H9 (cell line): ENCODE results near the gene RUVBL1. TPM values are rescaled to one million over a fixed set of nuclear protein-coding genes. Genes with fewer than 3 reads are reported as not detected.

Source experiments
- DNase-seq: peaks from one replicate; pipeline ENCODE4 v3.0.0-alpha.2; 2017
- H2AFZ ChIP-seq: one replicate; pipeline ENCODE4 v1.6.1; 2013; ENCODE audit warnings: mild to moderate bottlenecking, low read length, control low read depth, moderate library complexity
- H2AK5ac ChIP-seq: 2 replicates; pipeline ENCODE4 v1.6.1; 2013; ENCODE audit warnings: low read length, control low read depth, mixed read lengths; ENCODE audit not compliant: insufficient read length
- H2BK120ac ChIP-seq: one replicate; pipeline ENCODE4 v1.6.1; 2013; ENCODE audit warnings: low read depth, mild to moderate bottlenecking, low read length, control low read depth, inconsistent platforms; ENCODE audit not compliant: poor library complexity, severe bottlenecking
- H2BK12ac ChIP-seq: 2 replicates; pipeline ENCODE4 v1.6.1; 2013; ENCODE audit warnings: low read length, control low read depth, mixed read lengths, low read depth; ENCODE audit not compliant: insufficient read length
- H2BK15ac ChIP-seq: 2 replicates; pipeline ENCODE4 v1.6.1; 2013; ENCODE audit warnings: low read depth, low read length, control low read depth
- H2BK20ac ChIP-seq: one replicate; pipeline ENCODE4 v1.6.1; 2013; ENCODE audit warnings: low read depth, mild to moderate bottlenecking, low read length, control low read depth, inconsistent platforms; ENCODE audit not compliant: poor library complexity, severe bottlenecking
- H2BK5ac ChIP-seq: 2 replicates; pipeline ENCODE4 v1.6.1; 2013; ENCODE audit warnings: low read length, control low read depth, mixed read lengths; ENCODE audit not compliant: insufficient read length
- H3K14ac ChIP-seq: 2 replicates; pipeline ENCODE4 v1.6.1; 2013; ENCODE audit warnings: low read length, control low read depth; ENCODE audit not compliant: insufficient read depth
- H3K18ac ChIP-seq: 2 replicates; pipeline ENCODE4 v1.6.1; 2013; ENCODE audit warnings: low read depth, mild to moderate bottlenecking, mixed read lengths, low read length, control low read depth; ENCODE audit not compliant: insufficient read length
- H3K23ac ChIP-seq: 2 replicates; pipeline ENCODE4 v1.6.1; 2013; ENCODE audit warnings: low read length, control low read depth, mixed read lengths, low read depth; ENCODE audit not compliant: insufficient read length
- H3K23me2 ChIP-seq: 2 replicates; pipeline ENCODE4 v1.6.1; 2013; ENCODE audit warnings: low read depth, mild to moderate bottlenecking, mixed read lengths, low read length, control low read depth; ENCODE audit not compliant: insufficient read length, poor library complexity, severe bottlenecking
- H3K27ac ChIP-seq: 2 replicates; pipeline ENCODE4 v1.5.1; 2013; ENCODE audit warnings: low read length, control low read depth, mixed read lengths, low read depth; ENCODE audit not compliant: insufficient read length
- H3K27me3 ChIP-seq: 2 replicates; pipeline ENCODE4 v1.6.1; 2013; ENCODE audit warnings: low read length, control low read depth, inconsistent platforms; ENCODE audit not compliant: insufficient read depth
- H3K4ac ChIP-seq: 2 replicates; pipeline ENCODE4 v1.6.1; 2013; ENCODE audit warnings: low read depth, mild to moderate bottlenecking, control low read depth, inconsistent platforms, low read length, moderate library complexity
- H3K4me1 ChIP-seq: 2 replicates; pipeline ENCODE4 v1.6.1; 2013; ENCODE audit warnings: low read length, control low read depth, inconsistent platforms; ENCODE audit not compliant: insufficient read depth
- H3K4me2 ChIP-seq: 2 replicates; pipeline ENCODE4 v1.6.1; 2013; ENCODE audit warnings: low read length, control low read depth, mixed read lengths; ENCODE audit not compliant: insufficient read length, insufficient read depth
- H3K56ac ChIP-seq: 2 replicates; pipeline ENCODE4 v1.6.1; 2013; ENCODE audit warnings: low read depth, mild to moderate bottlenecking, mixed read lengths, low read length, control low read depth; ENCODE audit not compliant: insufficient read length
- H3K79me1 ChIP-seq: 2 replicates; pipeline ENCODE4 v1.6.1; 2013; ENCODE audit warnings: low read depth, mild to moderate bottlenecking, moderate library complexity, low read length, control low read depth, inconsistent platforms; ENCODE audit not compliant: insufficient read depth, poor library complexity, severe bottlenecking
- H3K79me2 ChIP-seq: 2 replicates; pipeline ENCODE4 v1.6.1; 2013; ENCODE audit warnings: low read length, control low read depth, inconsistent platforms; ENCODE audit not compliant: insufficient read depth
- H3K9ac ChIP-seq: 2 replicates; pipeline ENCODE4 v1.6.1; 2013; ENCODE audit warnings: low read length, control low read depth, mixed read lengths; ENCODE audit not compliant: insufficient read length; ENCODE audit errors: extremely low read depth
- H3K9me3 ChIP-seq: one replicate; pipeline ENCODE4 v1.6.1; 2013; ENCODE audit warnings: low read depth, low read length, inconsistent platforms; ENCODE audit not compliant: control insufficient read depth
- H3T11ph ChIP-seq: one replicate; pipeline ENCODE4 v1.6.1; 2013; ENCODE audit warnings: mild to moderate bottlenecking, low read length, control low read depth, inconsistent platforms
- H4K20me1 ChIP-seq: one replicate; pipeline ENCODE4 v1.6.1; 2013; ENCODE audit not compliant: control insufficient read depth, insufficient read length, insufficient read depth
- H4K5ac ChIP-seq: 2 replicates; pipeline ENCODE4 v1.6.1; 2013; ENCODE audit warnings: low read depth, mild to moderate bottlenecking, mixed read lengths, low read length, control low read depth; ENCODE audit not compliant: insufficient read length
- H4K8ac ChIP-seq: replicated peaks from 2 replicates; pipeline ENCODE4 v1.6.1; 2013; ENCODE audit warnings: low read length, control low read depth, mixed read lengths, low read depth; ENCODE audit not compliant: insufficient read length
- H4K91ac ChIP-seq: 2 replicates; pipeline ENCODE4 v1.6.1; 2013; ENCODE audit warnings: low read depth, mild to moderate bottlenecking, moderate library complexity, mixed read lengths, low read length, control low read depth; ENCODE audit not compliant: insufficient read length
- H3K27ac Mint-ChIP-seq, 3 experiments: 2 replicates in 2 of 3; 3 replicates in 1 of 3; pipeline ENCODE4 v1.8.0; 2020 to 2021; ENCODE audit warnings: mixed read lengths in 3 of 3, mild to moderate bottlenecking in 1 of 3, moderate library complexity in 1 of 3
- H3K27me3 Mint-ChIP-seq: 2 replicates; pipeline ENCODE4 v1.8.0; 2021; ENCODE audit warnings: low read depth, mild to moderate bottlenecking, moderate library complexity, mixed read lengths
- H3K36me3 Mint-ChIP-seq, 3 experiments: 2 replicates in 2 of 3; 3 replicates in 1 of 3; pipeline ENCODE4 v1.8.0; 2020 to 2021; ENCODE audit warnings: low read depth in 3 of 3, mixed read lengths in 3 of 3; ENCODE audit not compliant: insufficient read depth in 1 of 3
- H3K4me1 Mint-ChIP-seq, 2 experiments: 2 replicates each; pipeline ENCODE4 v1.8.0; 2020; ENCODE audit warnings: mixed read lengths in 2 of 2
- H3K4me3 Mint-ChIP-seq, 2 experiments: 2 replicates in 1 of 2; 3 replicates in 1 of 2; pipeline ENCODE4 v1.8.0; 2020 to 2021; ENCODE audit warnings: mild to moderate bottlenecking in 2 of 2, mixed read lengths in 2 of 2, moderate library complexity in 1 of 2
- H3K9me3 Mint-ChIP-seq, 2 experiments: 2 replicates in 1 of 2; 3 replicates in 1 of 2; pipeline ENCODE4 v1.8.0; 2020; ENCODE audit warnings: mild to moderate bottlenecking in 2 of 2, mixed read lengths in 2 of 2, moderate library complexity in 1 of 2
- WGBS: extraction: QIAGEN DNeasy Blood & Tissue Kit; methylation state at CpG from one replicate; pipeline ENCODE4 v1.1.7; 2013; ENCODE audit warnings: missing lambda C conversion rate, low lambda C conversion rate, mixed read lengths; ENCODE audit not compliant: insufficient read length; ENCODE audit errors: extremely low coverage; 5-methylcytosine and 5-hydroxymethylcytosine counted together
- total RNA-seq: library from RNA; stranded (reverse); gene quantifications from 2 replicates; pipeline ENCODE4 v1.2.1, GENCODE V29; 2021
- TF ChIP-seq, protein P1 (sequence below): fragments of 200-600 bp; sonication (generic); conservative IDR thresholded peaks from 3 replicates; pipeline ENCODE4 v1.8.0; 2021; ENCODE audit warnings: antibody characterized with exemption, mild to moderate bottlenecking

RUVBL1 gene
- total RNA-seq, 1 experiment from 2014 or later: 99.6 TPM

DNA sequence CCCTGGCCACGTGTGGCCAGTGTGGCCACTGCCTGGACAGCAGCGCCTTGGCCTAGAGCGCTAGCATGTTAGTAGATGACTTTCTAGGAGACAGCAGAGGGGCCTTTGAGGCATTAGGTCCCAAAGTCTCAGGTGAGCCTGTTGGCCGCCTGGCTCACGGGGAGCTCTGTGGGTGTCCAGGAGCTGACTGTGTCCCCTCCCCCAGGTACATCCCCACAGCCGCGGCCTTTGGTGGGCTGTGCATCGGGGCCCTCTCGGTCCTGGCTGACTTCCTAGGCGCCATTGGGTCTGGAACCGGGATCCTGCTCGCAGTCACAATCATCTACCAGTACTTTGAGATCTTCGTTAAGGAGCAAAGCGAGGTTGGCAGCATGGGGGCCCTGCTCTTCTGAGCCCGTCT lies 54.3 kb downstream of the RUVBL1 start:
- H3K79me2 ChIP-seq: no peaks in the 10 kb centered on the region
- no peaks in the 10 kb centered on the region for H3K27me3 ChIP-seq
- H3K9me3 Mint-ChIP-seq: no peaks in the 10 kb centered on the region
- no peaks in the 10 kb centered on the region for H3K9me3 ChIP-seq
- H4K20me1 ChIP-seq: no peaks in the 10 kb centered on the region
- H2BK15ac ChIP-seq: no peak overlapping the region
- H3K4me1 Mint-ChIP-seq: no peaks in the 10 kb centered on the region
- H3K4me3 Mint-ChIP-seq: no peak overlapping the region
- no peak overlapping the region for H4K5ac ChIP-seq
- no peak overlapping the region for H2BK12ac ChIP-seq
- H3K79me1 ChIP-seq: no peaks in the 10 kb centered on the region
- H4K8ac ChIP-seq: no peak overlapping the region
- no CpG with 5 or more reads among the region's 15 CpGs for WGBS
- TF ChIP-seq, protein P1, sequence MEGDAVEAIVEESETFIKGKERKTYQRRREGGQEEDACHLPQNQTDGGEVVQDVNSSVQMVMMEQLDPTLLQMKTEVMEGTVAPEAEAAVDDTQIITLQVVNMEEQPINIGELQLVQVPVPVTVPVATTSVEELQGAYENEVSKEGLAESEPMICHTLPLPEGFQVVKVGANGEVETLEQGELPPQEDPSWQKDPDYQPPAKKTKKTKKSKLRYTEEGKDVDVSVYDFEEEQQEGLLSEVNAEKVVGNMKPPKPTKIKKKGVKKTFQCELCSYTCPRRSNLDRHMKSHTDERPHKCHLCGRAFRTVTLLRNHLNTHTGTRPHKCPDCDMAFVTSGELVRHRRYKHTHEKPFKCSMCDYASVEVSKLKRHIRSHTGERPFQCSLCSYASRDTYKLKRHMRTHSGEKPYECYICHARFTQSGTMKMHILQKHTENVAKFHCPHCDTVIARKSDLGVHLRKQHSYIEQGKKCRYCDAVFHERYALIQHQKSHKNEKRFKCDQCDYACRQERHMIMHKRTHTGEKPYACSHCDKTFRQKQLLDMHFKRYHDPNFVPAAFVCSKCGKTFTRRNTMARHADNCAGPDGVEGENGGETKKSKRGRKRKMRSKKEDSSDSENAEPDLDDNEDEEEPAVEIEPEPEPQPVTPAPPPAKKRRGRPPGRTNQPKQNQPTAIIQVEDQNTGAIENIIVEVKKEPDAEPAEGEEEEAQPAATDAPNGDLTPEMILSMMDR: no peak
- H3T11ph ChIP-seq: no peak overlapping the region
- H3K23ac ChIP-seq: no peak overlapping the region
- no peak overlapping the region for H2BK120ac ChIP-seq
- H3K9ac ChIP-seq: no peak overlapping the region
- H2AFZ ChIP-seq: no peak overlapping the region
- H3K56ac ChIP-seq: no peak overlapping the region
- H3K4me1 ChIP-seq: no peaks in the 10 kb centered on the region
- H4K91ac ChIP-seq: no peak overlapping the region
- no peak overlapping the region for H3K4me2 ChIP-seq
- H3K27ac Mint-ChIP-seq: no peak overlapping the region
- H3K14ac ChIP-seq: no peak overlapping the region
- no peak overlapping the region for H3K27ac ChIP-seq
- H3K18ac ChIP-seq: no peak overlapping the region
- H3K27me3 Mint-ChIP-seq: peaks cover 1% of the 10 kb centered on the region; the same call in 1 of the 2 replicates
- peaks cover 43 to 77% (median 59%) of the 10 kb centered on the region in 3 experiments for H3K36me3 Mint-ChIP-seq
- H3K23me2 ChIP-seq: no peaks in the 10 kb centered on the region
- no peak overlapping the region for H2BK5ac ChIP-seq
- H2AK5ac ChIP-seq: no peak overlapping the region
- DNase-seq: no peak
- H3K4ac ChIP-seq: no peak overlapping the region
- no peak overlapping the region for H2BK20ac ChIP-seq
